GM13977 (cell line): ENCODE data around the gene SCART1.

Experiments
- DNase-seq: peaks from one replicate; pipeline ENCODE4 v3.0.0; 2012; ENCODE audit warnings: low spot score
- in situ Hi-C: fragments of 300-500 bp; cut with MboI; formaldehyde crosslinking; loops from one replicate; pipeline ENCODE4 v1.12.0; 2022; ENCODE audit warnings: low sequenced_read_pairs, low pct_unique_long_range_greater_than_20kb, mixed read lengths, inconsistent platforms; ENCODE audit not compliant: unreplicated experiment
- TF ChIP-seq, protein P1 (sequence below): IDR thresholded peaks from 2 replicates; pipeline ENCODE4 v1.5.1; 2012; ENCODE audit warnings: mild to moderate bottlenecking, control low read depth; ENCODE audit not compliant: insufficient read depth; ENCODE audit errors: extremely low read depth, missing control alignments

Gene SCART1

GRCh38 chr10:133458021-133458709 is 4.4 kb downstream of the SCART1 start:
- no peak for DNase-seq
- TF ChIP-seq, protein P1, sequence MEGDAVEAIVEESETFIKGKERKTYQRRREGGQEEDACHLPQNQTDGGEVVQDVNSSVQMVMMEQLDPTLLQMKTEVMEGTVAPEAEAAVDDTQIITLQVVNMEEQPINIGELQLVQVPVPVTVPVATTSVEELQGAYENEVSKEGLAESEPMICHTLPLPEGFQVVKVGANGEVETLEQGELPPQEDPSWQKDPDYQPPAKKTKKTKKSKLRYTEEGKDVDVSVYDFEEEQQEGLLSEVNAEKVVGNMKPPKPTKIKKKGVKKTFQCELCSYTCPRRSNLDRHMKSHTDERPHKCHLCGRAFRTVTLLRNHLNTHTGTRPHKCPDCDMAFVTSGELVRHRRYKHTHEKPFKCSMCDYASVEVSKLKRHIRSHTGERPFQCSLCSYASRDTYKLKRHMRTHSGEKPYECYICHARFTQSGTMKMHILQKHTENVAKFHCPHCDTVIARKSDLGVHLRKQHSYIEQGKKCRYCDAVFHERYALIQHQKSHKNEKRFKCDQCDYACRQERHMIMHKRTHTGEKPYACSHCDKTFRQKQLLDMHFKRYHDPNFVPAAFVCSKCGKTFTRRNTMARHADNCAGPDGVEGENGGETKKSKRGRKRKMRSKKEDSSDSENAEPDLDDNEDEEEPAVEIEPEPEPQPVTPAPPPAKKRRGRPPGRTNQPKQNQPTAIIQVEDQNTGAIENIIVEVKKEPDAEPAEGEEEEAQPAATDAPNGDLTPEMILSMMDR, result no peak
- in situ Hi-C loops, result no loop called here

- DNase-seq, result no peak
- in situ Hi-C loops, result no loop called here
- TF ChIP-seq, protein P1, result no peak
Observed at GRCh38 chr10:133458710-133459453, 5.1 kb downstream of the SCART1 start.

DNA sequence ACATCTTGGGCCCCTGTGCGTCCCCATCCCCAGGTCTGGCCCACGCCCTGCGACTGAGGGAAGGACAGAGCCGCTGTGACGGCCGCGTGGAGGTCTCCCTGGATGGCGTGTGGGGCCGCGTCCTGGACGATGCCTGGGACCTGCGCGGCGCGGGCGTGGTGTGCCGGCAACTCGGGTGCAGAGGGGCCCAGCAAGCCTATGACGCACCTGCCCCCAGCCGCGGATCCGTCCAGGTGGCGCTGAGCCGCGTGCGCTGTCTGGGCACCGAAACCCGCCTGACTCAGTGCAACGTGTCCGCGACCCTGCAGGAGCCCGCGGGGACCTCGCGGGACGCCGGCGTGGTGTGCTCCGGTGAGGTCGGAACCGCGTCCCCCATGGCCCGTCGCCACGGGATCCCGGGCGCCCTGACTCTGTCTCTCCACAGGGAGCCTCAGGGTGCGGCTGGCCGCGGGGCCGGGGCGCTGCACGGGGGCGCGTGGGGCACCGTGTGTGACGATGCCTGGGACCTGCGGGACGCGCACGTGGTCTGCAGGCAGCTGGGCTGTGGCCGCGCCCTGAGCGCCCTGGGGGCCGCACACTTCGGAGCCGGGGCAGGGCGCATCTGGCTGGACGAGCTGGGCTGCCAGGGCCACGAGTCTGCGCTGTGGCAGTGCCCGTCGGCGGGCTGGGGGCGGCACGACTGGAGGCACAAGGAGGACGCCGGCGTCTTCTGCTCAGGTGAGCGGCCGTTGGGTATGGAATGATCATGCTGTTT is 5.9 kb downstream of the SCART1 start:
- TF ChIP-seq, protein P1, result no peak
- no peak for DNase-seq
- in situ Hi-C loops, result no loop called here

DNA sequence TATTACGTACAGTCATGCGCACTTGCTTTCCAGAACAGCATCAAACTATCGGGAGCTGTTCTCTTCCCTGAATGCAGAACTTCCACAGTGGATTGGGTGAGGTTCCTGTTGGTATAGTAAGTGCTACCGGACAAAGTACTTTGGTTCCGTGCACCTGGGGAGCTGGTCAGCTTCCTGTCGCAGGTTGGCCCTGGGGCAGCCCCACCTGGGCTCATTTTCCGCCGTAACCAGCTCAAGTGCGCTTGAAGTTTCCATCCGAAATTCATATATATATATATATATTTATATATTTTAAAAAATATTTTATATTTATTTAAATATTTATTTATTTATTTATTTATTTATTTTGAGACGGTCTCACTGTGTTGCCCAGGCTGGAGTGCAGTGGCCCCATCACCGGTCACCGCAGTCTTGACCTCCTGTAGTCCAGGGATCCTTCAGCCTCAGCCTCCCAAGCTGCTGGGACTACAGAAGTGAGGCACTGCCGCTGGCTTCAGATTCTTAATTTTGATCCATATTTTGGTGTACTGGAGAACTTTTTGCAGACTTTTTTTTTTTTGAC is 6.5 kb downstream of the SCART1 start:
- no peak for DNase-seq
- in situ Hi-C loops, result no loop called here
- TF ChIP-seq, protein P1, result no peak

GRCh38 chr10:133461027-133461426 is 7.3 kb downstream of the SCART1 start:
- no peak for DNase-seq
- TF ChIP-seq, protein P1, result no peak
- in situ Hi-C loops, result no loop called here

GRCh38 chr10:133461841-133462240 is 8.1 kb downstream of the SCART1 start:
- in situ Hi-C loops, result no loop called here
- TF ChIP-seq, protein P1, result no peak
- no peak for DNase-seq
